ENCODE measurements around the gene PRELID1.
A peak's percentile ranks its signal among the peaks of the same experiment; 100 is the strongest.

The PRELID1 gene

DNA sequence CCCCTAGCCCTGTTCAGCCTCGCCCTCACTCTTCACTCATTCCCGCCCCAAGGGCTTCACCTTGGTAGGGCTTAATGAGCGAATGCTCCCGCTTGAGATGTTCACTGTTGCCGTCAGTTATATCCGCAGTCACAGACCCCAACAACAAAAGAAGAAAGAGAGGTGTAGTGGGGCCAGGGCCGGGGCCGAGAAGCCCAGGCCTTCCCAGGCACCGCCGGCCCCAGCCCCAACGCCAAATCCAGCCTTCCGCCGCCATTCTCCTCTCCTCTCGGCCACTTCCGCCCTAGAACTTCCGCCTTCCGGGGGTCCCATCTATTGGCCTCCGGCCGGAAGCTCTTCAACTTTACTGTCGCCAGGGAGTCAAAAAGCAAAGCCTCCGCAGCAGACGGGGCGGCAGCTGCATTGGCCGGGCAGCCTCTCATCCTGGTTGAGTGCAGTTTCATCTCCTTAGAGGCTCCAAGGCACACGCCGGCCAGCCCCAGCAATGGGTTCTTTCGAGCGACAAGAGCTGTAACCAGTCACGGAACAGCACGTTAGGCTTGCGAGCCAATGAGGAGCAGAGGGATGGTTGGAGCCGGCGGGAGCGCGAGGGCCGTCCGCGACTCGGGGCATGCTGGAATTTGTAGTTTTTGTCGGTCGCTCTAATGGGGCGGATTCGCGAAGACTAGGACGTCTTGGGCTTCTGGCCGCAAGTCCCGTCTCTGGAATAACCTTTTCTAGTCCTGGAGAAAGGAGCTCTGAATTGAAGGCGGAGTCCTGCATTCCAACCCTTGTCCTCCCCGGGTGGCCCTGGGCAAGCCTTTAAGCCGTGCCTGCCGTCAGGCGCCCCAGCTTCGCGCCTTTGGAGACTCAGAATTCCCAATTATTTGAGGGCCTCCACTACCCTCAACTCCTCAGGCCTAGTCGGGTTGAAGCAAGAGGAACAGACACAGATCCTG, 48.1 kb downstream of the PRELID1 start, which contains the start of gene LMAN2:
Gene LMAN2, minus strand, starts transcription at position 277 of the 938 bp plus-strand sequence. Its CDS starts 21 bp downstream, at position 256.
- DNase-seq (ENCODE audit: low read depth in 1 of 2, low spot score in 1 of 2) = peak; percentile 92 to 98
- in situ Hi-C loops (cut with HindIII; ENCODE audit: low pct_unique_long_range_greater_than_20kb, low sequenced_read_pairs) = no loop called here
- no peak for TF ChIP-seq JUND (IDR thresholded peaks at IDR 0.05; ENCODE audit: low read depth)

DNA sequence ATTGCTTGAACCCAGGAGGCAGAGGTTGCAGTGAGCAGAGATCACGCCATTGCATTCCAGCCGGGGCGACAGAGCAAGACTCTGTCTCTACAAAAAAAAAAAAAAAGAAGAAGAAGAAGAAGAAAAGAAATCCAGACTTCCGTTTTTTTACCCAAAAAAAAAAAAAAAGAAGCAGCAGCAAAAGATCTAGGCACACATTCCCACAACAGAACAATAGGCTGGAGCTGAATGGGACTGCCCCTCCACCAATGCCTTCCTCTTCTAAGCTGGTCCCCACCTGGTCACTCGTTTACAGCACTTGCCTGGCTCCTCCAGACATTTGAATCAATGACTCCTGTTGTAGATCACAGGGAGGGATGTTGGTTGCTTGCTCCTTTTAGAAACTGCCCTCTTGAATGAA, 49.5 kb downstream of the PRELID1 start:
- no peak for TF ChIP-seq JUND (IDR thresholded peaks at IDR 0.05; ENCODE audit: low read depth)
- no peak for DNase-seq (ENCODE audit: low read depth in 1 of 2, low spot score in 1 of 2)
- in situ Hi-C loops (cut with HindIII; ENCODE audit: low pct_unique_long_range_greater_than_20kb, low sequenced_read_pairs) = no loop called here

DNA sequence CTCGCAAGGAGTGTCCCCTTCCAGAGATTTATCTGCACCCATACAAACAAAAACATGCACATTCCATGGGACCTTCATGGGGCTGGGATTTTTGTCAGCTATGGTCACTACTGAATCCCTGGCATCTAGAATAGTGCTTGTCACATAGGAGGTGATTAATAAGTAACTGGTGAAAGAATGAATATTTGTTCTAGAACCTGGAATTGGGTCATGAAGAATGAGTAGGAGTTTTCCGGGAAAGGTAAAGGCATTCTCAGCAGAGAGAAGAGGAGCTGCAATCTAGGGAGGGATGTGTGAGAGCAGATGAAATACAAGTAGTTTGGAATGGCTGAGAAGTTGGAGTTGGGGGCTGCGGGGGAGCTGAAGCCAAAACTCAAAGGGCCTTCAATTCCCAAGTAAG, 50.7 kb downstream of the PRELID1 start:
- TF ChIP-seq JUND (IDR thresholded peaks at IDR 0.05; ENCODE audit: low read depth) = no peak
- in situ Hi-C loops (cut with HindIII; ENCODE audit: low pct_unique_long_range_greater_than_20kb, low sequenced_read_pairs) = no loop called here
- DNase-seq (ENCODE audit: low read depth in 1 of 2, low spot score in 1 of 2) = no peak

DNA sequence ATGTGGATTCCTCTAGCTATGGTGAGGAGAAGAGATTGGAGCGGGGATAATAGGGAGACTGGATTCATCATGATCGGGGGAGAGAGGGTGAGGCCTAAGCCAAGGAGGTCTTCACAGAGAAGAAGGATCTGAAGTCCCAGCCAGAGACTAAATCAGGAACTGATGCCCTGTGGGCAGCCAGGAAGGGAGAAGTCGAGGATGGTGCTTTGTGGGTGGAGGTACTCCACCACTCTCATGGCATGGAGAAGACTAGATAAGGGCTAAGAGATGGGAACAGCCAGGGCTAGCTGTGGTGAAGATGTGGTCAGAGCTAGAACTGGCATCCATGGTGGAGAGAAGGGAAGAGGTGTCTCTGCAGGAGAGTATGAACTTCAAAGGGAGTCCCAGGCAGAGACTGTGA, 51.1 kb downstream of the PRELID1 start:
- TF ChIP-seq JUND (IDR thresholded peaks at IDR 0.05; ENCODE audit: low read depth) = no peak
- in situ Hi-C loops (cut with HindIII; ENCODE audit: low pct_unique_long_range_greater_than_20kb, low sequenced_read_pairs) = no loop called here

DNA sequence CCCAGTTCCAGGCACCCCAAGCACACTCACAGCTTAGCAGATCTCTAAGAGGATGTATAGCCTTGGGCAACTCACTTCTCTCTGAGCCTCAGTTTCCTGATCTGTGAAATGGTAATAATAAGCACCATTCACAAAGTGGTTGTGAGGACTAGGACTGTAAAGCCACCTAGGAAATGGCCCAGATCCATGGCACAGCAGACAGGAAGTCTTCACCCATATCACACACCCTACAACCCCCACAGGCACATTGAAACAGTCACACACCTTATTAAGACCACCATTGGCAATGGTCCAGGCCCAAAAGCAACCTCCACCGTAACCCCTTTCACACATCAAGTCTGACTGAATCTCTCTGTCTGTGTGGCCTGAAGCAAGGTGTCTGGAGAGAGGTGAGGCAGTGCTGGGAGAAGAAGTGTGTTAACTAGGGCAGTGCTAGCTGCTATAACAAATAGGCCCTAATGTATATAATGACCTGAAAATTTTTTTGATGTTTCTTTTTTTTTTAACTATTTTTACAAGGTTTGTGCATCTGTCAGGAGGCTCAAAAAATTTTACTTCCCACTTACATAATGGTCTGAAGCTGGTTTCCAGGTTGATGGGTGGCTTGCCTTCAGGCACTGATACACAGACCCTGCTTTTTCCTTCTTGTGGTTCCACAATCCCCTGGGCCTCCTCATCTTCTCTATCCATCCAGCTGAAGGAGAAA, 51.7 kb downstream of the PRELID1 start:
- DNase-seq (ENCODE audit: low read depth in 1 of 2, low spot score in 1 of 2) = no peak
- in situ Hi-C loops (cut with HindIII; ENCODE audit: low pct_unique_long_range_greater_than_20kb, low sequenced_read_pairs) = no loop called here
- no peak for TF ChIP-seq JUND (IDR thresholded peaks at IDR 0.05; ENCODE audit: low read depth)

More for the DNA sequence above, 51.1 kb downstream of the PRELID1 start:
- no peak for DNase-seq (ENCODE audit: low read depth in 1 of 2, low spot score in 1 of 2)

DNA sequence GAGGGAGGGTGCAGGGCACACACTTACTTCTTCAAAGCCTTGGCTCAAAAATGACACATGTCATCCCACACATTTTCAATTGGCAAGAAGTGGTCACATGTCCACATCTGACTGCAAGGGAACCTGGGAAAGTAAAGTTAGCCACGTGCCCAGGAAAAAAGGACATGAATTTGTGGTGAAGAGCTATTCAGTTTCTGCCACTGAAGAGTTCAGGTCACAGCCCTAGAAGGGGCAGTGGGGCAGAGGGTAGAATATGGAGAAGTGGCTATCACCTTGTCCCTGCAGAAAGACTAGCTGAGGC, 52.2 kb downstream of the PRELID1 start:
- DNase-seq (ENCODE audit: low read depth in 1 of 2, low spot score in 1 of 2) = no peak
- TF ChIP-seq JUND (IDR thresholded peaks at IDR 0.05; ENCODE audit: low read depth) = no peak
- in situ Hi-C loops (cut with HindIII; ENCODE audit: low pct_unique_long_range_greater_than_20kb, low sequenced_read_pairs) = no loop called here

Data from T47D (cell line).